ENCODE data around the gene TMEM132C.

The TMEM132C gene

GRCh38 chr12:128336204-128337070 lies 69.5 kb downstream of the TMEM132C start:
- no peak for TF ChIP-seq CTCF (IDR thresholded peaks at IDR 0.05; ENCODE audit: low read depth, low read length, missing control alignments)
- no peak overlapping the region for H3K4me3 ChIP-seq (replicated peaks; ENCODE audit: low read depth, low read length)
- no peak for DNase-seq (ENCODE audit: extremely low read depth, low read depth)

GRCh38 chr12:128337071-128337345 lies 70.0 kb downstream of the TMEM132C start:
- H3K4me3 ChIP-seq (replicated peaks; ENCODE audit: low read depth, low read length): no peak overlapping the region
- no peak for TF ChIP-seq CTCF (IDR thresholded peaks at IDR 0.05; ENCODE audit: low read depth, low read length, missing control alignments)
- DNase-seq (ENCODE audit: extremely low read depth, low read depth): no peak

- TF ChIP-seq CTCF (IDR thresholded peaks at IDR 0.05; ENCODE audit: low read depth, low read length, missing control alignments): no peak
- no peak overlapping the region for H3K4me3 ChIP-seq (replicated peaks; ENCODE audit: low read depth, low read length)
- no peak for DNase-seq (ENCODE audit: extremely low read depth, low read depth)
Measured at GRCh38 chr12:128337431-128338170, 70.6 kb downstream of the TMEM132C start.

GRCh38 chr12:128338386-128339125 lies 71.6 kb downstream of the TMEM132C start:
- TF ChIP-seq CTCF (IDR thresholded peaks at IDR 0.05; ENCODE audit: low read depth, low read length, missing control alignments): no peak
- DNase-seq (ENCODE audit: extremely low read depth, low read depth): no peak
- no peak overlapping the region for H3K4me3 ChIP-seq (replicated peaks; ENCODE audit: low read depth, low read length)

GRCh38 chr12:128339126-128339520 lies 72.2 kb downstream of the TMEM132C start:
- TF ChIP-seq CTCF (IDR thresholded peaks at IDR 0.05; ENCODE audit: low read depth, low read length, missing control alignments): no peak
- H3K4me3 ChIP-seq (replicated peaks; ENCODE audit: low read depth, low read length): no peak overlapping the region
- no peak for DNase-seq (ENCODE audit: extremely low read depth, low read depth)

- H3K4me3 ChIP-seq (replicated peaks; ENCODE audit: low read depth, low read length): no peak overlapping the region
- no peak for DNase-seq (ENCODE audit: extremely low read depth, low read depth)
- no peak for TF ChIP-seq CTCF (IDR thresholded peaks at IDR 0.05; ENCODE audit: low read depth, low read length, missing control alignments)
Measured at GRCh38 chr12:128339631-128340030, 72.7 kb downstream of the TMEM132C start.

All from HFF-Myc (cell line).